ENCODE data around the gene CCDC174. TPM values are rescaled to one million over a fixed set of nuclear protein-coding genes. Genes with fewer than 3 reads are reported as not detected.

The CCDC174 gene
- polyA plus RNA-seq, 2 of the 4 experiments (the other 2 are of a cell fraction): 12.6 to 17.6 TPM

GRCh38 chr3:14619605-14620004, 32.0 kb upstream of the CCDC174 start:
- no peak for TF ChIP-seq ESRRA (IDR thresholded peaks at IDR 0.05; ENCODE audit: borderline replicate concordance, low read length)
- TF ChIP-seq USF2 (IDR thresholded peaks at IDR 0.05): no peak
- ChIA-PET POLR2A (no interaction called here), CTCF (interaction anchor here (1.6 to 4.0 kb wide), 2 partner anchors 12 kb away, joined by 4 to 17 read pairs; no protein-coding TSS in a partner anchor)
- DNase-seq (ENCODE audit: low read depth in 1 of 2, low spot score in 1 of 2) (no peak), FAIRE-seq (no peak), ATAC-seq (no peak)
- WGBS (ENCODE audit: missing lambda C conversion rate): 49% methylated on average over 2 of the region's 2 CpGs
- Histone ChIP-seq H3K4me1 (peaks cover 8% of the 10 kb centered on the region; the same call in 2 of the 3 replicates), H3K4me3 (no peak overlapping the region), H3K9me3 (no peaks in the 10 kb centered on the region), H3K4me2 (no peak overlapping the region), H3K27ac (no peak overlapping the region)

GRCh38 chr3:14620512-14620911, 31.1 kb upstream of the CCDC174 start:
- DNase-seq (ENCODE audit: low read depth in 1 of 2, low spot score in 1 of 2) (no peak), FAIRE-seq (no peak), ATAC-seq (no peak)
- H3K27ac ChIP-seq: no peak overlapping the region
- H3K4me3 ChIP-seq: no peak overlapping the region
- H3K9me3 ChIP-seq: no peaks in the 10 kb centered on the region
- CTCF ChIA-PET: interaction anchor here (1.0 kb wide), 1 partner anchor 417 kb away, joined by 3 read pairs; no protein-coding TSS in a partner anchor
- WGBS (ENCODE audit: missing lambda C conversion rate): 52% methylated on average over 7 of the region's 7 CpGs
- TF ChIP-seq EP300 (IDR thresholded peaks at IDR 0.05) (no peak), REST (IDR thresholded peaks at IDR 0.05) (no peak), RFX5 (IDR thresholded peaks at IDR 0.05) (no peak), SMC3 (IDR thresholded peaks at IDR 0.05) (no peak), PBX3 (IDR thresholded peaks at IDR 0.05) (no peak), FOSB (CRISPR knock-in tag; IDR thresholded peaks at IDR 0.05) (no peak), BCL3 (IDR thresholded peaks at IDR 0.05) (no peak), CBX2 (IDR thresholded peaks at IDR 0.05; ENCODE audit: borderline replicate concordance, low read depth) (no peak), KDM5A (IDR thresholded peaks at IDR 0.05) (no peak), TFCP2L1 (CRISPR knock-in tag; IDR thresholded peaks at IDR 0.05) (no peak), HOXB5 (CRISPR knock-in tag; IDR thresholded peaks at IDR 0.05) (no peak), POLR2AphosphoS2 (conservative IDR thresholded peaks at IDR 0.05; ENCODE audit: low read length) (no peak), HEYL (CRISPR knock-in tag; IDR thresholded peaks at IDR 0.05) (no peak)
- POLR2A ChIA-PET: no interaction called here
- H3K4me1 ChIP-seq: peaks cover 8% of the 10 kb centered on the region; the same call in 2 of the 3 replicates
- no peak overlapping the region for H3K4me2 ChIP-seq

GRCh38 chr3:14621093-14621492, 30.5 kb upstream of the CCDC174 start:
- WGBS (ENCODE audit: missing lambda C conversion rate): 76% methylated on average over 4 of the region's 4 CpGs
- FAIRE-seq: no peak
- no peak for DNase-seq (ENCODE audit: low read depth in 1 of 2, low spot score in 1 of 2)
- Histone ChIP-seq H3K27ac (no peak overlapping the region), H3K4me2 (no peak overlapping the region), H3K4me3 (no peak overlapping the region), H3K4me1 (peaks cover 8% of the 10 kb centered on the region; the same call in 2 of the 3 replicates), H3K9me3 (no peaks in the 10 kb centered on the region)
- ChIA-PET POLR2A (no interaction called here), CTCF (interaction anchor here (0.9 to 1.0 kb wide), 2 partner anchors 12 to 417 kb away, joined by 3 read pairs; no protein-coding TSS in a partner anchor)
- no peak for ATAC-seq
- TF ChIP-seq JUN (IDR thresholded peaks at IDR 0.05) (no peak), KDM1A (IDR thresholded peaks at IDR 0.05; ENCODE audit: low read depth) (peak; percentile 75; the same call in 1 of the 2 replicates)

Measured in A549 (cell line).